22Rv1 (cell line): Measurements from ENCODE around the gene ARID1B.

ENCODE experiments used
- H3K27ac ChIP-seq: fragments of 450-650 bp; 2 replicates; pipeline ENCODE4 v1.5.1; 2017
- ZFX ChIP-seq: fragments of 450-650 bp; IDR thresholded peaks from 2 replicates; pipeline ENCODE4 v1.6.1; 2017; ENCODE audit warnings: antibody characterized with exemption, borderline replicate concordance
- TF ChIP-seq, protein P1 (sequence below): fragments of 450-650 bp; IDR thresholded peaks from 2 replicates; pipeline ENCODE4 v1.5.1; 2017; ENCODE audit warnings: mild to moderate bottlenecking

Gene ARID1B

DNA sequence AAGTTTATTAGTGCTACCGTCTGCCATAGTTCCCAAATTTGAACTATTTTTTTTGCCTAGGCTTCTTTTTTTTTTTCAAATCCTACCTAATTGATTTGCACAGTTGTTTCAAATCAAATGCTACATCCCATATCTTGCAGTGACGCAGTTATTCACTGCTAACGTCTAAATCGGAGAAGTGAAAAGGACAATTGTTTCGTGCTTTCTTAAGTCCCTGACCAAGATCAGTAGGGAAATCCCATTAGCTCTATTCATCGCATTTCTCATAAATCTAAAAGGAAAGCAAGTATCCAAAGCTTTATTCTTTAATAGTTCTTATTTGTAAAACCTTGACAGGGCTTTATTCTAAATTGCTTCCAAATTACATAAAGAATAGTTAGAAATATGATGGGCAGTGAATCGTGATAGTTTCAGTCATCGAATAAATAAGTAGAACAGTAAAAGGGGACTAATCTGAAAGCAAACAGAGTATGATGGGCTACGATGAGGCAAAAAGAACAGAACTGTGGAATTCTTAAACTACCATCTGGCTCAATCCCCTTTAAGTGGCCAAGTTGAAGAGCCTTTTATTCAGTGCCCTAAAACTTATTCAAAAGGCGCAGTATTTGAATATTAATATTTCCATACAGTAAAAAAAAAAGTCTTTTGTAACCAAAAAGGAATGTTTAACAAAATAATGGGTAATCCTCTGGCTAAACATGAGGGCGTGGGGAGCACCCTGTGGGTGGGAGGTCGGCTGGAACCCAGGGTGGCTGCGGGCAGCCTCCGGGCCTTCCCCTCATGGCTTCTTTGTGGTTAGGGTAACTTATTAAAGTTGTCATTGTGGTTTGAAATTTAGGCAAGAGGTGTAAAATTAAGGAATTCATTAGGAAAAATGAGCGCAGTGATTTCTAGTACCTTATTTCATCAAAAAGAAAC is 3.0 kb upstream of the ARID1B start:
- H3K27ac ChIP-seq: no peak overlapping the region
- TF ChIP-seq, protein P1, sequence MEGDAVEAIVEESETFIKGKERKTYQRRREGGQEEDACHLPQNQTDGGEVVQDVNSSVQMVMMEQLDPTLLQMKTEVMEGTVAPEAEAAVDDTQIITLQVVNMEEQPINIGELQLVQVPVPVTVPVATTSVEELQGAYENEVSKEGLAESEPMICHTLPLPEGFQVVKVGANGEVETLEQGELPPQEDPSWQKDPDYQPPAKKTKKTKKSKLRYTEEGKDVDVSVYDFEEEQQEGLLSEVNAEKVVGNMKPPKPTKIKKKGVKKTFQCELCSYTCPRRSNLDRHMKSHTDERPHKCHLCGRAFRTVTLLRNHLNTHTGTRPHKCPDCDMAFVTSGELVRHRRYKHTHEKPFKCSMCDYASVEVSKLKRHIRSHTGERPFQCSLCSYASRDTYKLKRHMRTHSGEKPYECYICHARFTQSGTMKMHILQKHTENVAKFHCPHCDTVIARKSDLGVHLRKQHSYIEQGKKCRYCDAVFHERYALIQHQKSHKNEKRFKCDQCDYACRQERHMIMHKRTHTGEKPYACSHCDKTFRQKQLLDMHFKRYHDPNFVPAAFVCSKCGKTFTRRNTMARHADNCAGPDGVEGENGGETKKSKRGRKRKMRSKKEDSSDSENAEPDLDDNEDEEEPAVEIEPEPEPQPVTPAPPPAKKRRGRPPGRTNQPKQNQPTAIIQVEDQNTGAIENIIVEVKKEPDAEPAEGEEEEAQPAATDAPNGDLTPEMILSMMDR: no peak
- no peak for TF ChIP-seq ZFX

GRCh38 chr6:156774863-156775405 is 2.2 kb upstream of the ARID1B start:
- H3K27ac ChIP-seq: no peak overlapping the region
- TF ChIP-seq, protein P1: no peak
- TF ChIP-seq ZFX: no peak

- H3K27ac ChIP-seq: no peak overlapping the region
- TF ChIP-seq, protein P1: no peak
- no peak for TF ChIP-seq ZFX
Measured at GRCh38 chr6:156775717-156776116, 1.5 kb upstream of the ARID1B start.

- TF ChIP-seq ZFX: no peak
- TF ChIP-seq, protein P1: no peak
- peak overlapping the region; percentile 98 for H3K27ac ChIP-seq
Measured at GRCh38 chr6:156776470-156776839, 723 bp upstream of the ARID1B start.

- H3K27ac ChIP-seq: peak overlapping the region; percentile 98
- TF ChIP-seq, protein P1: no peak
- TF ChIP-seq ZFX: no peak
Measured at GRCh38 chr6:156777577-156778453, 637 bp downstream of the ARID1B start.

- no peak for TF ChIP-seq ZFX
- TF ChIP-seq, protein P1: no peak
- peak overlapping the region; percentile 98 for H3K27ac ChIP-seq
Measured at GRCh38 chr6:156778454-156779205, 1.5 kb downstream of the ARID1B start.
